ENCODE results near the gene SLC35B2. TPM values are rescaled to one million over a fixed set of nuclear protein-coding genes. Genes with fewer than 3 reads are reported as not detected.

SLC35B2 gene
- total and polyA plus RNA-seq, 10 of the 15 experiments (the other 5 are each of a cell fraction or from before 2014, with no cell fraction given) = 11.3 to 45.4 (median 33.8) TPM

GRCh38 chr6:44272999-44273566, 15.8 kb upstream of the SLC35B2 start:
- ATAC-seq = no peak
- H2AFZ ChIP-seq (ENCODE audit: control insufficient read depth, low read depth, low read length) = no peak overlapping the region
- H3K27me3 ChIP-seq (replicated peaks in 1 of 2; ENCODE audit: control insufficient read depth in 2 of 2, insufficient read depth in 2 of 2, low read length in 1 of 2) = peaks cover 4 to 15% of the 10 kb centered on the region in 2 experiments; a peak in 3 of 4 replicates
- no TSS peak for BruUV-seq (replicated peaks)
- no peak for FAIRE-seq
- no peak for DNase-seq (ENCODE audit: low read depth, low spot score)
- ChIA-PET RAD21 (ENCODE audit: unreplicated experiment) (no interaction called here), POLR2A (no interaction called here), CTCF (no interaction called here), SMC1A (ENCODE audit: uncharacterized antibody, unreplicated experiment) (interaction anchor here (0.5 kb wide), 1 partner anchor 1430 kb away, joined by 3 read pairs; no protein-coding TSS in a partner anchor)
- no peak overlapping the region for H3K27ac ChIP-seq (ENCODE audit: control insufficient read depth, insufficient read depth)
- intact Hi-C loops (cut with micrococcal nuclease; ENCODE audit: unreplicated experiment) = no loop called here
- 57% methylated on average over 23 of the region's 23 CpGs for WGBS (ENCODE audit: insufficient coverage, insufficient replicate concordance, low lambda C conversion rate, missing lambda C conversion rate)
- no peaks in the 10 kb centered on the region for H3K79me2 ChIP-seq (ENCODE audit: control insufficient read depth, insufficient read depth, low read length)
- peaks cover 4% of the 10 kb centered on the region for H3K4me1 ChIP-seq (ENCODE audit: control insufficient read depth, insufficient read depth, low read length)
- H3K36me3 ChIP-seq (ENCODE audit: control insufficient read depth in 2 of 2, insufficient read depth in 2 of 2, low read length in 1 of 2) = no peaks in the 10 kb centered on the region
- no peak overlapping the region for H3K9ac ChIP-seq (ENCODE audit: control insufficient read depth, insufficient read depth, low read length)
- in situ Hi-C loops (cut with MboI) = no loop called here
- no peaks in the 10 kb centered on the region for H4K20me1 ChIP-seq (ENCODE audit: control insufficient read depth, insufficient read depth)
- no peak for TF ChIP-seq E2F8 (IDR thresholded peaks at IDR 0.05; ENCODE audit: low read depth, partially characterized antibody)
- H3K9me3 ChIP-seq (replicated peaks; ENCODE audit: control insufficient read depth, insufficient read depth, low read length) = no peaks in the 10 kb centered on the region
- H3K4me3 ChIP-seq = no peak overlapping the region
- H3K4me2 ChIP-seq (ENCODE audit: control insufficient read depth, insufficient read depth) = no peak overlapping the region

- intact Hi-C loops (cut with micrococcal nuclease; ENCODE audit: unreplicated experiment) (no loop called here), in situ Hi-C loops (cut with MboI) (no loop called here)
- POLR2A ChIA-PET = no interaction called here
- no peak for FAIRE-seq
- no TSS peak for BruUV-seq (replicated peaks)
- H3K9me3 ChIP-seq (replicated peaks; ENCODE audit: control insufficient read depth, insufficient read depth, low read length) = no peaks in the 10 kb centered on the region
- CTCF ChIA-PET = interaction anchor here (1.4 to 1.9 kb wide), 2 partner anchors 19 to 34 kb away, joined by 4 read pairs; no protein-coding TSS in a partner anchor
- SMC1A ChIA-PET (ENCODE audit: uncharacterized antibody, unreplicated experiment) = interaction anchor here (0.5 kb wide), 1 partner anchor 1431 kb away, joined by 3 read pairs; no protein-coding TSS in a partner anchor
- no peak overlapping the region for H3K9ac ChIP-seq (ENCODE audit: control insufficient read depth, insufficient read depth, low read length)
- H3K4me1 ChIP-seq (ENCODE audit: control insufficient read depth, insufficient read depth, low read length) = peaks cover 4% of the 10 kb centered on the region
- H3K4me2 ChIP-seq (ENCODE audit: control insufficient read depth, insufficient read depth) = no peak overlapping the region
- no peaks in the 10 kb centered on the region for H4K20me1 ChIP-seq (ENCODE audit: control insufficient read depth, insufficient read depth)
- no peak for DNase-seq (ENCODE audit: low read depth, low spot score)
- no peak overlapping the region for H3K4me3 ChIP-seq
- ATAC-seq = no peak
- H2AFZ ChIP-seq (ENCODE audit: control insufficient read depth, low read depth, low read length) = no peak overlapping the region
- no peaks in the 10 kb centered on the region for H3K79me2 ChIP-seq (ENCODE audit: control insufficient read depth, insufficient read depth, low read length)
- no peak overlapping the region for H3K27ac ChIP-seq (ENCODE audit: control insufficient read depth, insufficient read depth)
- RAD21 ChIA-PET (ENCODE audit: unreplicated experiment) = no interaction called here
- WGBS (ENCODE audit: insufficient coverage, insufficient replicate concordance, low lambda C conversion rate, missing lambda C conversion rate) = 49% methylated on average over 3 of the region's 3 CpGs
- peaks cover 4 to 15% of the 10 kb centered on the region in 2 experiments; a peak in 3 of 4 replicates for H3K27me3 ChIP-seq (replicated peaks in 1 of 2; ENCODE audit: control insufficient read depth in 2 of 2, insufficient read depth in 2 of 2, low read length in 1 of 2)
- H3K36me3 ChIP-seq (ENCODE audit: control insufficient read depth in 2 of 2, insufficient read depth in 2 of 2, low read length in 1 of 2) = no peaks in the 10 kb centered on the region
- TF ChIP-seq FOXK2 (IDR thresholded peaks at IDR 0.05) = no peak
- no peak for TF ChIP-seq CUX1 (IDR thresholded peaks at IDR 0.05; ENCODE audit: insufficient replicate concordance, low read depth, low read length)
- TF ChIP-seq KDM1A (IDR thresholded peaks at IDR 0.05; ENCODE audit: borderline replicate concordance) = no peak
- TF ChIP-seq RCOR1 (conservative IDR thresholded peaks at IDR 0.05; ENCODE audit: low read depth, low read length) = no peak
- TF ChIP-seq BHLHE40 (IDR thresholded peaks at IDR 0.05; ENCODE audit: borderline replicate concordance in 1 of 2, low read depth in 2 of 2, low read length in 1 of 2) = no peak
- TF ChIP-seq STAT3 (IDR thresholded peaks at IDR 0.05; ENCODE audit: low read depth, low read length) = no peak
Observed at GRCh38 chr6:44272529-44272928, 15.2 kb upstream of the SLC35B2 start.

Measured in GM12878 (cell line).